Cerebellar cortex (tissue), 1 donor: Measurements from ENCODE around the gene DICER1.

Source experiments
- DNase-seq: peaks from one replicate; pipeline ENCODE4 v3.0.0-alpha.2; 2015; ENCODE audit warnings: low spot score

The DICER1 gene

DNA sequence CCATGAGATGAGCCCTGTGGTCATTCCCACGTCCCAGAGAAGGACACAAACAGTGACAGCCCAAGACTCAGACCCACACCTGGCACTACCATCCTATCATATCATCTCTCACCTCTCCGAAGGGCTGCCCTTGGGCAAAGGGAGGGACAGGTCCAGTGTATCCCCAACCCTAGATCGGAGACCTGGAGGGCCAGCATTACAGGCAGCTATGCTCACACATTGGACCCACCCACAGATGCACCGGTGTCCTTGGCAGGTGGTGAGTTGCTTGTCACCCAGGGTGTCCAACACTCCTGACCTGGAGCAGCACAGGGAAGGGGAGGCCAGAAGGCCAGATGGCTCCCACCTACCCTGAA, 117.4 kb downstream of the DICER1 start:
- DNase-seq = no peak

DNA sequence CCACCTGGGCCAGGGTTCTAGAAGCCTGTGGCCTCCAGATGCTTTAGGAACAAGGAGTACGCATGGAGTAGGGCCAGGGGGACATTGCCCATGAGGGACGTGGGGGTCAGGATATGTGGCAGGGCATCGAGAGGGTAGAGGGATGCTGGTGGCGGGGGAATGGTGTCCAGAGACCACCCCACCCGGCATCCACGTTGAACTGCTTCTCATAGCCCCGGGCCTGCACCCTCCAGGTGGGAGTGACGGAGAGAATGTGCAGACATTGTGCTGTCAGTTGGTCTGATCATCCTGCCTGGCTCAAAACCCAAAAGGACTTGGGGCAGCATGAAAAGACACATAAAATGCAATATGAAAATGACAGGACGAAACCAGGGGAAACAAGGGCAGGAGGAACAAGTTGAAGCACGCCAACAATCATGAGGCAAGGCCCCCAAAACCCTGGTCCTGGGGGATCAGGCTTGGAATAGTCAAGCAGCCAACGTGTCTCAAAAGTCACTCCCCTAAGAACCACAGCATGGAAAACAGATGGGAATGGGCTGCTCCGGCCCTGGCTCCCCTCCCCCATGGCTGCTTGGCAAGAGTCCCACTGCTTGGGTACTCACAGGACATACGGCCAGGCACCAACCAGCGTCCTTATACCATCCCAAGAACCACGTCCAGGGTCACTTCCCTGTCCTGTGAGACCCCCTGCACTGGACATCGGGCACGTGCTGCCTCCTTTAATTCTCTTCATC, 117.9 kb downstream of the DICER1 start:
- no peak for DNase-seq

DNA sequence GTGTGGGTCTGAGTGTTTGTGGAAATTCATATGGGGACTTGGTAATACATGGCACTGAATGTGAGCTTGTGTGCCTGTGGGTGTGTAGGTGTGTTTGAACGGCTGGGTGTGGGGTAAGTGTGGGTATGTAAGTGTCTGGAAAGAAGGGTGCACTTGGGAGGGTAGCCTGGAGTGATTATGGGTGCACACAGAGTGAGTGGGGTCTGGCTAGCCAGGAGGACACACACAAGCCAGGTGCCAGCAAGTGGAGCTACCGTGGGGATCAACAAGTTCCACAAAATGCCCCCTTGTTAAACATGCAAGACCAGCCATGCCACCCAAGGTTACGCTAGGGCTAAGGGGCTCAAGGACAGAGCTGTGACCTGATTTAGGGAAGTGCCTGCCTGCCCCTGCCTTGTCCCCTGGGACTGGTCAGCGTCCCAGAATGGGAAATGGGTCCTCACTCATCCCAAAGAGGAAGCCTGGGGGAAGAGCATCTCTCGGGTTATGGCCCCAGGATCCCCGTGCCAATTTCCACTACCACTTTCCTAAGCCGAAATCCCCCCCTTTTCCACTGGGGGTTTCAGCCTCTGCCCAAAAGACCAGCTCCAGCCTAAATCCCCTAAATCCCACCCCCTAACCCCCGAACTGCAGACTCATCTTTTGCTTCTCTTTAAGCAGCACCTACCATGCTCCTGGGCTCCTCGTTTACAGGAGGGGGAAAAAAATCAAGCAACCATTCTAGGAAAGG, 118.6 kb downstream of the DICER1 start:
- no peak for DNase-seq

DNA sequence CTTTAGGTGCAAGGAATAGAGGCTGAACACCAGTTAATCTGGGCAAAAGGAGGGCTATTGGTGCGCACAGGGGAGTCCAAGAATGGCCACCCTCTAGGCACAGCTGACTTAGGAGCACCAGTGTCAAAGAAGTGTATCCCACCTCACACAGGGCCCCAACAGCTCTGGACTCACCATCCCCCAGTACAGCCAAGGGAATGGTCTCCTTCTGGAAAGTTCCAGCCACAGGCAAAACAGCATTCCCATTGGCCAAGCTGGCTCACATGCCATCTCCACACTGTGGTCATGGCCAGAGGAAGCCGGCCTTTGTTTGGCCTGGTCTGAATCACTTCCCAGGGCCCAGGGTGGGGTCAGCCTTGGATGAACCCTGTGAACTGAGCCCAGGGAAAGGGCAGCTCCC, 120.1 kb downstream of the DICER1 start:
- DNase-seq = no peak
